ENCODE data around the gene NMUR1.
"Not testable (repeated sequence)": the region's sequence is repeated elsewhere in the genome, so short reads cannot be mapped to it uniquely, and the experiment has no call there.

NMUR1 gene, protein sequence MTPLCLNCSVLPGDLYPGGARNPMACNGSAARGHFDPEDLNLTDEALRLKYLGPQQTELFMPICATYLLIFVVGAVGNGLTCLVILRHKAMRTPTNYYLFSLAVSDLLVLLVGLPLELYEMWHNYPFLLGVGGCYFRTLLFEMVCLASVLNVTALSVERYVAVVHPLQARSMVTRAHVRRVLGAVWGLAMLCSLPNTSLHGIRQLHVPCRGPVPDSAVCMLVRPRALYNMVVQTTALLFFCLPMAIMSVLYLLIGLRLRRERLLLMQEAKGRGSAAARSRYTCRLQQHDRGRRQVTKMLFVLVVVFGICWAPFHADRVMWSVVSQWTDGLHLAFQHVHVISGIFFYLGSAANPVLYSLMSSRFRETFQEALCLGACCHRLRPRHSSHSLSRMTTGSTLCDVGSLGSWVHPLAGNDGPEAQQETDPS

GRCh38 chr2:231530099-231531011, at the start of gene NMUR1:
Gene NMUR1, minus strand, starts transcription at chr2:231530445. Its CDS starts 84 bp downstream, at chr2:231530361.
- DNase-seq (ENCODE audit: low read depth), result peak; percentile 44

- DNase-seq (ENCODE audit: low read depth), result no peak
Observed at GRCh38 chr2:231579560-231579959, 49.3 kb upstream of the NMUR1 start.

DNA sequence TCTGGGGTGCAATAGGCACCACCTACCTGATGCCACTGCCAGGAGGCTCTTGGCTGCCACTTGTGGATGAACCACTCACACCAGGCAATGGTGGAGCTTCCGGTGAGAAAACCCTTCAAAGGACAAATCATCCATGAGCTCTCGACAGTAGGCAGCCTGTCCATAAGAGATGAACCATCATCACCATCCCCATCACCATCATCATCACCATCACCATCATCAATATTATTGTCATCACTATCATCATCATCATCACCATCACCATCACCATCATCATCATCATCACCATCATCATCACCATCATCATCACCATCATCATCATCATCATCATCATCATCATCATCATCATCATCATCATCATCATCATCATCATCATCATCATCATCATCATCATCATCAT, 48.4 kb upstream of the NMUR1 start:
- DNase-seq (ENCODE audit: low read depth), result not testable (repeated sequence)

GRCh38 chr2:231576465-231576864, 46.2 kb upstream of the NMUR1 start:
- no peak for DNase-seq (ENCODE audit: low read depth)

GRCh38 chr2:231575612-231576256, 45.5 kb upstream of the NMUR1 start:
- no peak for DNase-seq (ENCODE audit: low read depth)

GRCh38 chr2:231573698-231574421, 43.6 kb upstream of the NMUR1 start:
- no peak for DNase-seq (ENCODE audit: low read depth)

DNA sequence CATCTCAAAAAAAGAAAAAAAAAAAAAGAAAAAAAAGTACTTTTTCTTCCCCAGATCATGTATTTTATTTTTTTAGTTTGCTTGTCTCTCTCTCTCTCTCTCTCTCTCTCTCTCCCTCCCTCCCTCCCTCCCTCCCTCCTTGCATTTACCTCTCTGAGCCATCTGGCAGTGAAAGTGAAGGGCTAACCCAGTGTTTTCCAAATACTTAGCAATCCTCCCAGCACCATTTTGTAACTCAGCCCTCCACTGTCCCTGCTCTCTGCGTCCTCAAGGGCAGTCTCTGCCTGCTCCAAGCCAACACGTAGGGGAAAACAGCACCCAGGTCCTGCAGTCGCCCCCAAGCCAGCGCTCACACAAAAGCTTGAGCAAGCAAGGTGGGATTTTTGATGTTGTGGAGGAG, 42.9 kb upstream of the NMUR1 start:
- no peak for DNase-seq (ENCODE audit: low read depth)

DNA sequence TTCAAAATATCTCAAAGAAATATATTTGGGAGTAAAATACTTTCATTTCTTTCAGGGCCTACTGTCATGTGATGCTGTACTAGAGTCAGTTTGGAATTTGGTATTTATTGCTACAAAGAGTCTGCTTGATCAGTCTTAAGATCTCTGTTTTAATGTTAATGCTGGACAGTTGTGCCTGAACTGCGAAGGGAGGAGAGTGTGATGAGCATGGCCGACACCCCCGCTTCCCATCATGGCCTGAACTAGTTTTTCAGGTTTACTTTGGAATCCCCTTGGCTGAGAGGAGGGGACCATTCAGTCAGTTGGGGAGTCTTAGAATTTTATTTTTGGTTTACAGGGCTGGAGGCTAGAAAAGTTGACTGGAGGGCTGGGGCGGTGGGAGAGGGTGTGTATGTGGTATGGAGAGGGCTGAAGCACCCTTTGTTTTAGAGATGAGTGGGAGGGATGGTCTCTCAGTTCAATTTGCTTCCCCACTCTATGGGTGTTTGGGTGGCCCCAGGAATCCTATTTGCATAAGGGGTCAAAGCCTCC, 41.5 kb upstream of the NMUR1 start:
- DNase-seq (ENCODE audit: low read depth), result no peak

DNA sequence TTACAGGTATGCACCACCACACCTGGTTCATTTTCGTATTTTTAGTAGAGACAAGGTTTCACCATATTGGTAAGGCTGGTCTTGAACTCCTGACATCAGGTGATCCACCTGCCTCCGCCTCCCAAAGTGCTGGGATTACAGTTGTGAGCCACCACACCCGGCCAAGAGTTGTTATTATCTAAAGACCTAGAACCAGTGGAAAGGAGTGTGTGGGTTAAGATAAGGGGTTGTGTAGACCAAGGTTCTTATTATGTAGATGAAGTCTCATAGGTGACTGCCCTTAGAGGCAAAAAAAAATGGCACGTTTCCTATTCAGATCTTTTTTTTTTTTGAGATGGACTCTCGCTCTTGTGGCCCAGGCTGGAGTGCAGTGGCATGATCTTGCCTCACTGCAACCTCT, 40.7 kb upstream of the NMUR1 start:
- not testable (repeated sequence) for DNase-seq (ENCODE audit: low read depth)

DNA sequence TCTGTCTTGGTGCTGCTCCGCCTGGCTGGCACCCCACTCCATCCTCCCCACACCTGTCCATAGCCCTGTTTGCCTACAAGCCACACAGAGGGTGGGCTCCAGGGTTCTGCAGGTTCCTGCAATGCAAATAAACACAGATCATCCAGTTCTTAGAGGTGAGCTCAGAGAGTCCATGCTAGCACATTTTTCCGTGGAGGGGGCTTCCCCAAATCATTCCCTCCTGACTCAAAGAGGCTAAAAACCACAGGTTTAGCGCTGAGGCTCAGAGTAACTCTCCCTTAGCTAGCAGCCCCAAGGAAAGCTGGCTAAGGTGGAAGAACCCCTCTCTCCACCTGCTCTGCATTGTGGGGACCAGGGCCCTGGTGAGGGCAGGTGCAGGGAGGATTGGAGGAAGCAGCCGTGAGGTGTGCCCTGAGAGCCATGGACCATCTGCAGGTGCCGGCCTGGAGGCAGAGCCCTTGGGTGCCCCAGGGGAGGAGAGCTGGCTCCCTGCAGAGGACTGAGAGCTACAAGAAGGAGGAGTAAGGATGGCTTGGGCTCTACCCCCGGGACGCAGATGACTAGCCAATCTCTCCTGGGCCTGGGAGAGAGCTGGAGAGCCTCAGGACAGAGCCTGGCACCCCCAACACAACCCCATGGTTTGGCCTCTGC, 38.7 kb upstream of the NMUR1 start:
- no peak for DNase-seq (ENCODE audit: low read depth)

GRCh38 chr2:231568098-231568784, 38.0 kb upstream of the NMUR1 start:
- DNase-seq (ENCODE audit: low read depth), result no peak

- DNase-seq (ENCODE audit: low read depth), result no peak
Observed at GRCh38 chr2:231567159-231567558, 36.9 kb upstream of the NMUR1 start.

DNA sequence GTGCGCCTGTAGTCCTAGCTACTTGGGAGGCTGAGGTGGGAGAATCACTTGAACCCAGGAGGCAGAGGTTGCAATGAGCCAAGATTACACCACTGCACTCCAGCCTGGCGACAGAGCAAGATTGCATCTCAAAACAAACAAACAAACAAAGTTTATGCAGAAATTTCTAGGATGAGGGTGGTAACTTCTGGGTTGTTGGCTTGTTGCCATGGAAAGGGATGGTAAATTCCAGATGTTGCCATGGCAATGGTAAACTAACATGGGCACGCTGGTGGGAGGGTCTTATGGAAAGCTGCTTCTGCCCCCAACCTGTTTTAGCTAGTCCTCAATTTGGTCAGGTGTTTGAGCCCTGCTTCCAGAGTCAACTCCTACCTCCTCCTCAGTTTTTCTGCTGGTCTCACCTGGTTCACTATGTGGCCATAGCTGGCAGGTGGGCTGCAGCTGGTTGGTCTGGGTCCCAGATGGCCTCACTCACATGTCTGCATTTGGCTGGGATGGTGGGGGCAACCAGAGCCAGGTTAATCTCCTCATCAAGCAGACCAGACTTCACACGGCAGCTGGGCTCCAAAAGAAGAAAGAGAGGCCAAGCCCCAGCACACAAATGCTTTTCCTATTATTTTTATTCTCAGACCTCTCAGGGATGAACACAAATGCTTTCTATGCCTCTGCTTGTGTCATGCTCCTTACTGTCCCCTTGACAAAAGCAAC, 35.8 kb upstream of the NMUR1 start:
- no peak for DNase-seq (ENCODE audit: low read depth)

DNA sequence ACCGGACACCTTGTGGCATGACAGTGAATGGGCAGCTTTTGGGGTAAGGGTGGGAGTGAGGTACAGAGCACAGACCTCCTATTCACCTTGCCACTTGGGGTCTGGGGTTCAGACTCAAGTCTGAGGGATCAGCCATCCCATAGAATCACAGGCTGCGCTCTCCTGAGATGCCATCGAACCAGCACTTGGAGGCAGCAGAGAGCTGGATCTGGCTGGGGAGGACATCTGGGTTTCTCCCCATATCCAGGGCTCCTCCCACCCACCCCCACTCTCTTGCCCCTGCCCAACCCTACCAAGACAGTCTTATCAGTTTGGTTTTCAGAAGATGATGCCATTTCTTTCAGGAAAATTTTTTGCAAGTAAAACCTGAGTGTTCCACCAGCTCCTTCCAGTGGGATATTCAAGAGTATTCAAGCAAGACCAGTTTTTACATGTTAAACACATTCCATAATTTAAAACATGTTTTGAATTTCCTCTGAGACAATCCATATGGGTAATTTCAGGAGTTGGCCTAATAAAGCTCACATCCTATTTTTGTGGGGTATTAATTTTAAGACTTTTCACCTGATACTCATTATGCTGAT, 33.2 kb upstream of the NMUR1 start:
- DNase-seq (ENCODE audit: low read depth), result no peak

DNA sequence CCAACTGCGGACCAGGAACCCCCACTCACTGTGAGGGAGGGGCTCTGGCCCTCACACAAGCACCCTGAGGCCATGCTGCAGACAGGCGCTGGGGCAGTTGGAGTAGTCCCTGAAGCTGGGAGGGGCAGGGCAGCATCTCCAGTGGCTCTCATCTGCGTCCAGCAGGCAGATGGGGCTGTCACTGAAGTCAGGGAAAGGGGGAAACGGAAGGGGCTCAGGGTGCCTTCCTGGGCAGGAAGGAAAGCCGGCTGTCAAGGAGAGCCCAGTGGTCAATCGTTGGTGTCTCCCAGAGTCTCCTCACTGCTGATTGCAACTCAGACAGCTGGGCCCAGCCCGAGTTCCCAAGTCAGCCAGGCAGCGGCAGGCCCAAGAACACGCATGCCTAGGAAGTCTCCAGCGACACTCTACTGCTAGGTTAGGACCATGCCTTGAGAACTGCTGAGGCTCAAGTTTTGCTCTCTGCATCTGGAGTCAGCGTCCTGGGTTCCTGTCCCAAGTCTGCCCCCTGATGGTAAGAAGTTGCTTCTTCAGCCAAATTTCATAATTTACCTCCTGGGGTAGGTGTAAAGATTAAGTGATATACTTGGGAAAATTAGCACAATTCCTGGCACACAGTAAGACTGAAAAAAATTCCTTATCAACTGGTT, 27.4 kb upstream of the NMUR1 start:
- peak; percentile 17 for DNase-seq (ENCODE audit: low read depth)

- DNase-seq (ENCODE audit: low read depth), result no peak
Observed at GRCh38 chr2:231556981-231557380, 26.7 kb upstream of the NMUR1 start.

DNA sequence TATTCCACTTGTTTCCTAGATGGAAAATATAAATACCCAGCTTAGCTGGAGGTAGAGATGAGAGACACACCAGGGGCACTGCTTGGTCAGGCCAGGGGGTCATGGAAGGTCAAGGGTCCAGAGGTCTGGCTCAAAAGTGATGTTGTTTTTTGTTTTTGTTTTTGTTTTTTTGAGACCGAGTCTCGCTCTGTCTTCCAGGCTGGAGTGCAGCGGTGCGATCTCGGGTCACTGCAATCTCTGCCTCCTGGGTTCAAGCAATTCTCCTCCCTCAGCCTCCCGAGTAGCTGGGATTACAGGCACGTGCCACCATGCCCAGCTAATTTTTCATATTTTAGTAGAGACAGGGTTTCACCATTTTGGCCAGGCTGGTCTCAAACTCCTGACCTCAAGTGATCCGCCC, 26.3 kb upstream of the NMUR1 start:
- not testable (repeated sequence) for DNase-seq (ENCODE audit: low read depth)

DNA sequence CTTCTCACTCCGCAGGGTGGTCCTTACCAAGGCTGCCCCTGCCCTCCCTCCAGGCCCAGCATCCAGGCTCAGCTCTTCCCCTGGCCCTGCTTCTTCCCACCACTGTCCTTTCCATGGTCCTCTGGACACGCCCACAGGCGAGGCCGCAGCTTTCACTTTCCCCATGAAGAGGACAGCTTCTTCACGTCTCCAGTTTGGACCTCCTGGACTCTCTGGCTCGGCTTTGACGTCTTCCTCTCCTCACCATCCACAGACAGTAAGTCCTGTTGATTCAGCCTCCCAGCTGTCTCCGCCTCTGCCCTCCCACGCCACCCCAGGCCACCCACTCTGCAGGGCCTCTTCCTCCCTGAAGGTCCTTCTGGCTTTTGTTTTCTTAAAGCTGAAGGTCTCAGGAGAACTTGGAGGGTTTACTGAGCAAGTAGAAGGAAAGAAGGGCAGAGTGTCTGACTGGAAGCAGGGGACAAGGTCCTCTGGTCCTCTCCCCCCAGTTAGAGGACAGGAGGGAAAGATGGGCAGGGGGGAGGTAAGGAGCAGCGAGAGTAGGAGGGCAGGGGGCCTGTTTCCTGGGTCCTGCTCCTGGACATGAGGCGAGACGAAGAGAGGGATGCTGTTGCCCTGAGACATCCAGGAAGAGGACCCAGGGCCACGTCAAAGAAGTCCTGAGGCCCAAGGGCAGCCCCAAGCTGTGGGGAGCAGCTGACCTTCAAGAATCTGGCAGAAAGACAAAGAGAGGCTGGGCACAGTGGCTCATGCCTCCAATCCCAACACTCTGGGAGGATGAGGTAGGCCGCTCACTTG, 24.7 kb upstream of the NMUR1 start:
- no peak for DNase-seq (ENCODE audit: low read depth)
